ENCODE data around the gene LRRC56. TPM values are rescaled to one million over a fixed set of nuclear protein-coding genes. Genes with fewer than 3 reads are reported as not detected.

The LRRC56 gene
- total RNA-seq, 2 donors from 2014 or later = 3.0 to 4.3 TPM

DNA sequence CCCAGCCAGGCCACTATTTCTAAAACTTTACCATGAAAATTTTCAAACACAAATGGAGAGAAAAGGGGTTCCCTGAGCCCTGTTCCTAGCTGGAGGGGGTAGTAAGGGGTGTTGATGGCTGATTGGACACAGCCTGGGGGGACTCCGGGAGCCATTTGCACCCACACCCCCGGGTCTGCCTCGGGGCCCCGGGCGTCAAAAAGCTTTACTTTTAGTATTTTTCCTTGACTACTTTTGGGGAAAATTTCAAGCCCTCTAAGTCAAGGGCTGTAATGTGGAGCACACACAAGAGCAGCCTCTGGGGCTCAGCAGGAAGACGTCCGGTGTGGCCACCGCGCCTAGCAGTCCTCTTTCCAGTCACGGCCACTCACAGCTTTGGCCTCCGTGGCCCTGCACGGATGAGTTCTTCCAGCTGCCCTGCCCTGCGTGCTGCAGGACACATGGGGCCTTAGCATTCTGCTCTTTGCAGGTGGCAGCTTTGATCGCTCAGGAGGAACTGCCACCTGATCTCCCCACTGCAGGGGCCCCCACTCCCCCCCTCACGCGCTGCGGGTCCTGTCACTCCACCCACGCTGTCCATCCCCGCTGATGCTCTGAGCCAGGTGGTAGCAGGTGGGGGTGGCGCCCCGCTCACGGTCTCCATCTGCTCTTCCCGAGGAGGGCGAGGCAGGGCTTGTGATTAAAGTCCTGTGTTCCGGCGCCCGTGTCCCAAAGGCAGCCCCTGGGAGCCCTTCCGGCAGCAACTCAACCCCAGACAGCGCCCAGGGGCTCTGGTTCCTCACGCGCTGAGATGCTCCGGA is 44.7 kb upstream of the LRRC56 start:
- Histone ChIP-seq H3K9ac (ENCODE audit: extremely low read depth, low read length, poor library complexity, severe bottlenecking) (no peak overlapping the region), H3K9me3 (ENCODE audit: control insufficient read depth, low read length) (peaks cover 2% of the 10 kb centered on the region), H3K36me3 (ENCODE audit: control insufficient read depth, insufficient read depth, low read length) (peaks cover 19% of the 10 kb centered on the region), H3K4me1 (ENCODE audit: control insufficient read depth, insufficient read depth, low read length) (no peaks in the 10 kb centered on the region), H3K27ac (ENCODE audit: low read depth, low read length) (no peak overlapping the region), H3K27me3 (ENCODE audit: control insufficient read depth, insufficient read depth, low read length, poor library complexity, severe bottlenecking) (no peaks in the 10 kb centered on the region), H3K4me3 (ENCODE audit: low read length) (no peak overlapping the region)
- Mint-ChIP-seq H3K4me3 (no peak overlapping the region), H3K27ac (no peak overlapping the region), H3K36me3 (ENCODE audit: low read depth) (peaks cover 33% of the 10 kb centered on the region), H3K27me3 (ENCODE audit: insufficient read depth) (no peaks in the 10 kb centered on the region), H3K4me1 (no peaks in the 10 kb centered on the region), H3K9me3 (peaks cover 8% of the 10 kb centered on the region)
- WGBS, 2 experiments (ENCODE audit: insufficient coverage in 1 of 2, insufficient read length in 1 of 2) = 93 to 94% methylated on average over 28 to 32 of the region's 32 CpGs
- DNase-seq = no peak
- TF ChIP-seq, protein P1, sequence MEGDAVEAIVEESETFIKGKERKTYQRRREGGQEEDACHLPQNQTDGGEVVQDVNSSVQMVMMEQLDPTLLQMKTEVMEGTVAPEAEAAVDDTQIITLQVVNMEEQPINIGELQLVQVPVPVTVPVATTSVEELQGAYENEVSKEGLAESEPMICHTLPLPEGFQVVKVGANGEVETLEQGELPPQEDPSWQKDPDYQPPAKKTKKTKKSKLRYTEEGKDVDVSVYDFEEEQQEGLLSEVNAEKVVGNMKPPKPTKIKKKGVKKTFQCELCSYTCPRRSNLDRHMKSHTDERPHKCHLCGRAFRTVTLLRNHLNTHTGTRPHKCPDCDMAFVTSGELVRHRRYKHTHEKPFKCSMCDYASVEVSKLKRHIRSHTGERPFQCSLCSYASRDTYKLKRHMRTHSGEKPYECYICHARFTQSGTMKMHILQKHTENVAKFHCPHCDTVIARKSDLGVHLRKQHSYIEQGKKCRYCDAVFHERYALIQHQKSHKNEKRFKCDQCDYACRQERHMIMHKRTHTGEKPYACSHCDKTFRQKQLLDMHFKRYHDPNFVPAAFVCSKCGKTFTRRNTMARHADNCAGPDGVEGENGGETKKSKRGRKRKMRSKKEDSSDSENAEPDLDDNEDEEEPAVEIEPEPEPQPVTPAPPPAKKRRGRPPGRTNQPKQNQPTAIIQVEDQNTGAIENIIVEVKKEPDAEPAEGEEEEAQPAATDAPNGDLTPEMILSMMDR (conservative IDR thresholded peaks at IDR 0.05) = no peak

DNA sequence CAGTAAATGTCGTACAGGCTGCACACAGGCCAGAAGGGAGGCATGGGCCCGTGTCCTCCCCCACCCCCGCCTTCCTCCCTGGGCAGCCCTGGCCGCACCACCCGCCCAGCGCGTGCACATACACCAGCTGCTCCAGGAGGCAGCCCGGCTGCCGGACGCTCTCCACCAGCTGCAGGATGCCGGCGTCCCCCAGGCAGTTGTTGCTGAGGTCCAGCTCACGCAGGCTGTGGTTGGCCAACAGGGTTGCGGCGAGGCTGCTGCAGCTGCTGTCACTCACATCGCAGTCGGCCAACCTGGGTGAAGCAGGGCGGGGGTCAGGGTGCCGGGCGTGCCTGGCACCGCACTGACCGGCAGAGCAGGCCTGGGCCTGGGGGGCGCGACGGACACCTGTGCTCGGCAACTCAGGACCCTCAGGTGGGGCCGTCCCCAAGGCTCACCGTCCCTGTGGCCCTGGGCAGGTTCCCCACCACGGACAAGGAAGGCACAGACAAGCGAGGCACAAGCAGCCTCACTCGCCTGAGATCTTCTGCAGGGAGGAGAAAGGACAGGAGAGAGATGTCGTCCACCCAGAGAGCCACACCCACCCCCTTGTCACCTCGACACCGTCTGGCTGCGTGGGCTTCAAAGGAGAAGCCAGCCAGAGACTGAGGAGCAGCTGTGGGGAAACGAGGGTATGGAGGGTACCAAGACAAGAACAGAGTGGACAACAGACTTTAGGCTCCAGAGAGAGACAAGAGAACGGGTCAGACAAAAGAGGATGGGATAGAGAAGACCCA is 42.4 kb upstream of the LRRC56 start:
- H3K9me3 Mint-ChIP-seq = peaks cover 11% of the 10 kb centered on the region
- H3K4me3 ChIP-seq (ENCODE audit: low read length) = no peak overlapping the region
- TF ChIP-seq, protein P1 (conservative IDR thresholded peaks at IDR 0.05) = no peak
- H3K4me1 Mint-ChIP-seq = no peaks in the 10 kb centered on the region
- DNase-seq = no peak
- WGBS, 2 experiments (ENCODE audit: insufficient coverage in 1 of 2, insufficient read length in 1 of 2) = 94 to 97% methylated on average over 19 to 37 of the region's 37 CpGs
- H3K4me1 ChIP-seq (ENCODE audit: control insufficient read depth, insufficient read depth, low read length) = no peaks in the 10 kb centered on the region
- H3K27ac Mint-ChIP-seq = peak overlapping the region; percentile 55
- peaks cover 5% of the 10 kb centered on the region for H3K9me3 ChIP-seq (ENCODE audit: control insufficient read depth, low read length)
- H3K27me3 Mint-ChIP-seq (ENCODE audit: insufficient read depth) = no peaks in the 10 kb centered on the region
- H3K27ac ChIP-seq (ENCODE audit: low read depth, low read length) = peak overlapping the region; percentile 41
- no peaks in the 10 kb centered on the region for H3K27me3 ChIP-seq (ENCODE audit: control insufficient read depth, insufficient read depth, low read length, poor library complexity, severe bottlenecking)
- H3K9ac ChIP-seq (ENCODE audit: extremely low read depth, low read length, poor library complexity, severe bottlenecking) = no peak overlapping the region
- no peak overlapping the region for H3K4me3 Mint-ChIP-seq
- H3K36me3 Mint-ChIP-seq (ENCODE audit: low read depth) = peaks cover 48% of the 10 kb centered on the region
- peaks cover 42% of the 10 kb centered on the region for H3K36me3 ChIP-seq (ENCODE audit: control insufficient read depth, insufficient read depth, low read length)

DNA sequence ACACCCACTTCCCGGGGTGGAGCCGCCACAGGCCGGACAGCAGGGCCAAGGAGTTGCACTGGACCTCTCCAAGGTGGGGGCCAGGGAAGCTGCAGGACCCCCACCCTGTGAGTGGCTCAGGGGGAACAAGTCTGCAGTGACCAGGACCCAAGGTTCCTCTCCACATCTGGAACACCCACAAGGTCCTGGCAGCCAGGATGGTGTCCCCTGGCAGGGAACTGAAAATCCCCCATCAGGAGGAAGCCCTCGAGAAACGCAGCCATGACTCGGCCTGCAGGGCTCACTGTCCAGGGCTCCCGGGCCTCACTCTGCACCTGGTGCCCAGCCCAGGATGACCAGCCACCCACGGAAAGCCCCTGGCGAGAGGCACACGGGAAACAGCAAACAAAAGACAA is 41.8 kb upstream of the LRRC56 start:
- Mint-ChIP-seq H3K4me1 (no peaks in the 10 kb centered on the region), H3K36me3 (ENCODE audit: low read depth) (peaks cover 51% of the 10 kb centered on the region), H3K27me3 (ENCODE audit: insufficient read depth) (no peaks in the 10 kb centered on the region), H3K4me3 (no peak overlapping the region), H3K27ac (no peak overlapping the region), H3K9me3 (peaks cover 11% of the 10 kb centered on the region)
- no peak overlapping the region for H3K4me3 ChIP-seq (ENCODE audit: low read length)
- no peaks in the 10 kb centered on the region for H3K4me1 ChIP-seq (ENCODE audit: control insufficient read depth, insufficient read depth, low read length)
- no peak for DNase-seq
- 96 to 97% methylated on average over 6 to 10 of the region's 10 CpGs for WGBS, 2 experiments (ENCODE audit: insufficient coverage in 1 of 2, insufficient read length in 1 of 2)
- H3K27me3 ChIP-seq (ENCODE audit: control insufficient read depth, insufficient read depth, low read length, poor library complexity, severe bottlenecking) = no peaks in the 10 kb centered on the region
- TF ChIP-seq, protein P1 (conservative IDR thresholded peaks at IDR 0.05) = no peak
- peaks cover 48% of the 10 kb centered on the region for H3K36me3 ChIP-seq (ENCODE audit: control insufficient read depth, insufficient read depth, low read length)
- no peak overlapping the region for H3K9ac ChIP-seq (ENCODE audit: extremely low read depth, low read length, poor library complexity, severe bottlenecking)
- H3K9me3 ChIP-seq (ENCODE audit: control insufficient read depth, low read length) = peaks cover 5% of the 10 kb centered on the region
- H3K27ac ChIP-seq (ENCODE audit: low read depth, low read length) = peak overlapping the region; percentile 41
